ENCODE measurements around the gene TMEM178B. TPM values are rescaled to one million over a fixed set of nuclear protein-coding genes. Genes with fewer than 3 reads are reported as not detected.

TMEM178B gene
- total and polyA plus RNA-seq, 9 of the 15 experiments (the other 6 are each of a cell fraction or from before 2014, with no cell fraction given) = under 0.01 to 0.03 (median 0.01) TPM; not detected in 5

- no peak for TF ChIP-seq DACH1 (IDR thresholded peaks at IDR 0.05; ENCODE audit: partially characterized antibody)
Measured at GRCh38 chr7:141344153-141344935, 270.5 kb downstream of the TMEM178B start (continued).

- no TSS peak for BruUV-seq (replicated peaks)
- Histone ChIP-seq H3K4me1 (replicated peaks in 1 of 2; ENCODE audit: control insufficient read depth in 2 of 2, insufficient read depth in 2 of 2, low read length in 2 of 2) (no peaks in the 10 kb centered on the region), H4K20me1 (replicated peaks; ENCODE audit: control insufficient read depth, insufficient read depth, low read length) (no peaks in the 10 kb centered on the region), H3K9ac (ENCODE audit: insufficient read depth in 1 of 2, low read depth in 2 of 2, low read length in 2 of 2) (no peak overlapping the region), H3K27ac (ENCODE audit: extremely low read depth, low read depth, low read length) (no peak overlapping the region), H3K4me2 (ENCODE audit: insufficient read depth, low read length) (no peak overlapping the region), H2AFZ (ENCODE audit: low read depth, low read length) (no peak overlapping the region), H3K36me3 (ENCODE audit: control insufficient read depth, insufficient read depth, low read length) (no peaks in the 10 kb centered on the region), H3K9me3 (replicated peaks; ENCODE audit: control insufficient read depth, insufficient read depth, low read depth, low read length) (no peaks in the 10 kb centered on the region), H3K27me3 (ENCODE audit: control insufficient read depth in 2 of 2, insufficient read depth in 2 of 2, low read length in 2 of 2) (peaks cover 14 to 16% of the 10 kb centered on the region in 2 experiments), H3K79me2 (ENCODE audit: control insufficient read depth, insufficient read depth, low read length) (no peaks in the 10 kb centered on the region), H3K4me3 (no peak overlapping the region), H3K9me1 (ENCODE audit: control insufficient read depth, insufficient read depth, low read length) (no peaks in the 10 kb centered on the region)
- 2% methylated on average over 7 of the region's 7 CpGs for WGBS (ENCODE audit: insufficient coverage, low coverage, missing lambda C conversion rate)
- ChIA-PET POLR2A (no interaction called here), CTCF (ENCODE audit: low intra/inter-chr PET ratio) (no interaction called here)
- TF ChIP-seq ZSCAN29 (IDR thresholded peaks at IDR 0.05) = no peak
- TF ChIP-seq TOE1 (IDR thresholded peaks at IDR 0.05; ENCODE audit: borderline replicate concordance) = no peak
- no peak for TF ChIP-seq TOE1 (CRISPR knock-in tag; IDR thresholded peaks at IDR 0.05; ENCODE audit: borderline replicate concordance, low read depth)
- no peak for TF ChIP-seq ZFP91 (CRISPR knock-in tag; IDR thresholded peaks at IDR 0.05)
- no peak for TF ChIP-seq SNRNP70 (optimal IDR thresholded peaks at IDR 0.05; ENCODE audit: low read depth, low read length)
- no peak for TF ChIP-seq MITF (IDR thresholded peaks at IDR 0.05)
- TF ChIP-seq ZNF561 (CRISPR knock-in tag; conservative IDR thresholded peaks at IDR 0.05) = no peak
- TF ChIP-seq ZNF79 (CRISPR knock-in tag; IDR thresholded peaks at IDR 0.05; ENCODE audit: low read depth) = no peak
- DNase-seq (ENCODE audit: extremely low read depth in 1 of 4, low spot score in 3 of 4) = no peak
- in situ Hi-C loops (cut with MboI) = no loop called here
- ATAC-seq = no peak
- intact Hi-C loops (cut with micrococcal nuclease) = no loop called here
- no peak for FAIRE-seq
Measured at GRCh38 chr7:141348728-141349127, 274.9 kb downstream of the TMEM178B start.
